ENCODE measurements around the gene ERCC1. TPM values are rescaled to one million over a fixed set of nuclear protein-coding genes. Genes with fewer than 3 reads are reported as not detected.
A peak's percentile ranks its signal among the peaks of the same experiment; 100 is the strongest.
"Not testable (repeated sequence)": the region's sequence is repeated elsewhere in the genome, so short reads cannot be mapped to it uniquely, and the experiment has no call there.

The ERCC1 gene
- total RNA-seq, 2 experiments from 2014 or later: 32.5 to 32.6 TPM

- peaks cover 5% of the 10 kb centered on the region for H3K4me1 Mint-ChIP-seq (ENCODE audit: low read depth)
- peaks cover 33% of the 10 kb centered on the region for H3K36me3 ChIP-seq (ENCODE audit: insufficient read depth, low read length)
- H3K27me3 Mint-ChIP-seq: no peaks in the 10 kb centered on the region
- no peak overlapping the region for H3K27ac ChIP-seq (ENCODE audit: low read depth in 1 of 2, low read length in 2 of 2)
- no peaks in the 10 kb centered on the region for H3K9me3 Mint-ChIP-seq
- ChIA-PET POLR2A (interaction anchor here (1.6 kb wide), 1 partner anchor 11 kb away, joined by 4 read pairs; no protein-coding TSS in a partner anchor), CTCF (interaction anchor here (1.8 kb wide), 1 partner anchor 65 kb away, joined by 5 read pairs; no protein-coding TSS in a partner anchor)
- H3K4me3 ChIP-seq (ENCODE audit: low read length): no peak overlapping the region
- intact Hi-C loops (cut with DNase I, micrococcal nuclease): no loop called here
- H3K27ac Mint-ChIP-seq: no peak overlapping the region
- H3K9me3 ChIP-seq (ENCODE audit: control insufficient read depth in 1 of 2, insufficient read depth in 1 of 2, low read length in 2 of 2): no peaks in the 10 kb centered on the region
- DNase-seq (peak in 1 of 14 experiments; percentile 7), ATAC-seq (ENCODE audit: poor library complexity) (no peak)
- no peak for TF ChIP-seq CTCF (IDR thresholded peaks at IDR 0.05)
- H3K4me3 Mint-ChIP-seq: no peak overlapping the region
- H3K27me3 ChIP-seq (ENCODE audit: control insufficient read depth in 1 of 2, insufficient read depth in 2 of 2, low read length in 2 of 2): no peaks in the 10 kb centered on the region
- peaks cover 40% of the 10 kb centered on the region for H3K36me3 Mint-ChIP-seq (ENCODE audit: low read depth)
- H3K4me1 ChIP-seq (ENCODE audit: insufficient read depth, low read length): peaks cover 2% of the 10 kb centered on the region
Measured at GRCh38 chr19:45413497-45413896, 10.2 kb downstream of the ERCC1 start.

- intact Hi-C loops (cut with DNase I, micrococcal nuclease); H3K27ac ChIP-seq (ENCODE audit: low read depth in 1 of 2, low read length in 2 of 2); POLR2A ChIA-PET; H3K9me3 Mint-ChIP-seq; H3K27me3 ChIP-seq (ENCODE audit: control insufficient read depth in 1 of 2, insufficient read depth in 2 of 2, low read length in 2 of 2); ATAC-seq (ENCODE audit: poor library complexity); H3K27ac Mint-ChIP-seq; H3K4me3 Mint-ChIP-seq; DNase-seq; H3K27me3 Mint-ChIP-seq; H3K9me3 ChIP-seq (ENCODE audit: control insufficient read depth in 1 of 2, insufficient read depth in 1 of 2, low read length in 2 of 2); H3K4me3 ChIP-seq (ENCODE audit: low read length): not testable (repeated sequence)
- CTCF ChIA-PET: interaction anchor here (1.5 kb wide), 1 partner anchor 75 kb away, joined by 3 read pairs; no protein-coding TSS in a partner anchor
- Mint-ChIP-seq H3K36me3 (ENCODE audit: low read depth) (peaks cover 39% of the 10 kb centered on the region), H3K4me1 (ENCODE audit: low read depth) (peaks cover 19% of the 10 kb centered on the region)
- H3K36me3 ChIP-seq (ENCODE audit: insufficient read depth, low read length): peaks cover 18% of the 10 kb centered on the region
- peaks cover 20% of the 10 kb centered on the region for H3K4me1 ChIP-seq (ENCODE audit: insufficient read depth, low read length)
Measured at GRCh38 chr19:45410330-45410729, 13.4 kb downstream of the ERCC1 start.

- Histone ChIP-seq H3K27me3 (ENCODE audit: control insufficient read depth in 1 of 2, insufficient read depth in 2 of 2, low read length in 2 of 2) (peaks cover 6% of the 10 kb centered on the region in 2 experiments), H3K36me3 (ENCODE audit: insufficient read depth, low read length) (peaks cover 15% of the 10 kb centered on the region), H3K9me3 (ENCODE audit: control insufficient read depth in 1 of 2, insufficient read depth in 1 of 2, low read length in 2 of 2) (no peaks in the 10 kb centered on the region), H3K27ac (ENCODE audit: low read depth in 1 of 2, low read length in 2 of 2) (no peak overlapping the region), H3K4me1 (ENCODE audit: insufficient read depth, low read length) (peaks cover 28% of the 10 kb centered on the region), H3K4me3 (ENCODE audit: low read length) (no peak overlapping the region)
- no peaks in the 10 kb centered on the region for H3K9me3 Mint-ChIP-seq
- DNase-seq: no peak
- intact Hi-C loops (cut with DNase I, micrococcal nuclease): loop anchor here in 1 of 2 experiments (10.0 kb wide), 2 partner anchors 155 to 455 kb away; partner anchors contain the start of genes FOXA3, MARK4 and SYMPK
- H3K4me3 Mint-ChIP-seq: no peak overlapping the region
- H3K36me3 Mint-ChIP-seq (ENCODE audit: low read depth): peaks cover 35% of the 10 kb centered on the region
- ChIA-PET POLR2A (no interaction called here), CTCF (interaction anchor here (1.5 kb wide), 1 partner anchor 76 kb away, joined by 3 read pairs; no protein-coding TSS in a partner anchor)
- H3K27ac Mint-ChIP-seq: no peak overlapping the region
- peaks cover 23% of the 10 kb centered on the region for H3K4me1 Mint-ChIP-seq (ENCODE audit: low read depth)
- ATAC-seq (ENCODE audit: poor library complexity): no peak
- TF ChIP-seq CTCF (IDR thresholded peaks at IDR 0.05): no peak
- peaks cover 14% of the 10 kb centered on the region for H3K27me3 Mint-ChIP-seq
Measured at GRCh38 chr19:45409557-45409920, 14.2 kb downstream of the ERCC1 start.

Measured in CD4-positive, alpha-beta T cell (primary cell).